HG02885 (cell line): ENCODE measurements around the gene ETF1.
"Not testable (repeated sequence)": the region's sequence is repeated elsewhere in the genome, so short reads cannot be mapped to it uniquely, and the experiment has no call there.

Source experiments
- ATAC-seq: cut with Tn5 transposase; IDR thresholded peaks from one replicate; pipeline ENCODE4 v1.9.1; 2021; ENCODE audit warnings: mild to moderate bottlenecking; ENCODE audit not compliant: unreplicated experiment, poor library complexity

ETF1 gene

GRCh38 chr5:138492560-138493045 is 50.4 kb downstream of the ETF1 start:
- no peak for ATAC-seq

DNA sequence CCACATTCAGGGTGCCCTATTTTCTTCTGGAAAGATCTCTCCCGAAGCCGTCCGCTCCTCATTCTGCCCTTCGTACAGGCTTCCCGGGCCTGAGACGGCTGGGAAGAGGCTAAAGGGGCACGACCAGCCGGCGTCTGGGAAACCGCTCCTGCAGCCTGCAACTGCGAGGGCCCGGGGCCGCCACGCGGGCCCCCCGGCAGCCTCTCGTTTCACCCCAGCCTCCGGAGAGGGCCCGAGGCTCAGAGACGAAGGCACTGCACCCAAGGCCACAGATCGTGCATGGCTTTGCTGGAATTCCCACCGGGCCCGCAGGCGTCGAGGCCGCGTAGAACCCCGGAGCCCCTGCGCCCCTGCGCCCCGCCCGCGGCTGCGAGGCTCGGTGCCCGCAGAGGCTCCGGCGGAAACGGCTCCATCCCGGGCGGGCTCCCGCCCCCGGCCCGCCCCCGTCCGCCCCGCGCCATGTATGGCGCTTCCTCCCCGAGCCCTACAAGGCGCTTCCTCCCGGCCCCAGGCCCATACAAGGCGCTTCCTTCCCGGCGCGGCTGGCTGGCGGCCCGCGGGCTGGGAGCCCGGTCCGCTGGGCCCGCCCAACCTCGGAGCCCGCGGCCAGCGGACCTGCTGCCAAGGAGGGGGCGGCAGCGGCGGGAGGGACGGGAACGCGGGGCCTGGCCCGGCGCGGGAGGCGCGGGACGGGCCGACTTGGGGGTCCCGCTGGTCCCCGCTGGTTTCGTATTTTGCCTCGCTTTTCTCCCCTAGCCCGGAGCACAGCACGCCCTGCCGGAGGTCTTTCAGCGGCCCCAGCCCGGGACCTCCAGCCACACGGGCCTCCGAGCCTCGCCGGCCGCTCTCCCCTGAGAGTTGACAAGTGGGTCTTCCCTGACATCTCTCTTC is 51.1 kb downstream of the ETF1 start:
- ATAC-seq, result peak; percentile 99

GRCh38 chr5:138491284-138491648 is 51.8 kb downstream of the ETF1 start:
- no peak for ATAC-seq

GRCh38 chr5:138490648-138491283 is 52.3 kb downstream of the ETF1 start:
- ATAC-seq, result no peak

DNA sequence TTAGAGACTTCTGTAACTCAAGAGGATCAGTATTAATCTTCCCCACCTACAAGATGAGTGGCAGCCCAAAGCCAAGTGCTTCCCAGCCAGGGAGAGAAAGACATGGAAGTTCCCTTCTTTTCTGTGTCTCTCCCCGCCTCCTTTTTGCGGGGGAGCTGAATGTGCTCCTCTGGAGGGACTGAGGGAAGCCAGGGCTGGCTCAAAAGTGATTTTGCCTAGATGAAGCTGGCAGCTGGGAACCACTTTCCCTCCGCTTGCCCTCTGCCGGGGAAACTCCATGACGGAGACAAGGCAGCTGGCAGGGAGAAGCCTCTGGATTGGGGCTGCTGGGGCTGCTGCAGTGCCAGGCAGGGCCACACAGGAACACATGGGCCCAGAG is 53.4 kb downstream of the ETF1 start:
- ATAC-seq, result no peak

DNA sequence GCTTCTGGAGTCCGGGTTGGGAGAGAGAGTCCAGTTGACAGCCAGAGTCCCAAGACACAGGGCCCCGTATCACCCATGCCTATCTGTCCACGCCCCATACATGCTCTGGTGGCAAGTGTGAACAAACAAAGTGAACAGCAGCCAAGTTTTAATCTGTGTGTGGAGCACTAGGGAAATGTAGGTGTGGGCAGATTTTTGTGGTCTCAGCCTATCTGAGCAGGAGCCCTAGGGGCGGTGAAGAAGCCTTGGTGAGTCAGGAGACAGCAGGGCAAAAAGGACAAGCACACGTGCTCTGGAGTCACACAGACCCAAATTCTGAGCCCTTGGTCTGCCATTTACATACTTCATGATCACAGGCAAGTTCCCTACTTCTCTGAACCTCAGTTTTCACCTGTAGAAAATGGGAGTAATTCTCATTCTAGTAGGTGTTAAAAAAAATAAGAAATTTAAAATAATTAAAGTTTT is 54.5 kb downstream of the ETF1 start:
- no peak for ATAC-seq

DNA sequence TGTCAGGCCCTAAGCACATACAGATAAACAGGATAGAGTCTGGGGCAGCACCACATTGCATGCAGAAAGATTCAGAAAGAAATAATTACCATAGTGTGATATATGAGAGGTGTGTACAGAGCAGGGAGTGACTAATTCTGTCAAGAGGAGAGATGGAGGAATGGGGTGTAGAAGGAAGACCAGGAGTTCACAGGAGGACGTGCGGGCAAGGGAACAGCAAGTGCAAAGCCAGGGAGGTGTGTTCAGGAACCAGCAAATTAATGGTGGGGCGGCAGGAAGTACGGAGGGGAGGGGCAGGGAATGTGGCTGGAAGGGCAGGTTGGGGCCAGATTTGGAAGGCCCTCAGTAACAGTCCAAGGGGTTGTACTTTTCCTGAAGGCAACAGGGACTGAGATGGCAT is 60.4 kb downstream of the ETF1 start:
- no peak for ATAC-seq

GRCh38 chr5:138476918-138477317 is 66.1 kb downstream of the ETF1 start:
- no peak for ATAC-seq

DNA sequence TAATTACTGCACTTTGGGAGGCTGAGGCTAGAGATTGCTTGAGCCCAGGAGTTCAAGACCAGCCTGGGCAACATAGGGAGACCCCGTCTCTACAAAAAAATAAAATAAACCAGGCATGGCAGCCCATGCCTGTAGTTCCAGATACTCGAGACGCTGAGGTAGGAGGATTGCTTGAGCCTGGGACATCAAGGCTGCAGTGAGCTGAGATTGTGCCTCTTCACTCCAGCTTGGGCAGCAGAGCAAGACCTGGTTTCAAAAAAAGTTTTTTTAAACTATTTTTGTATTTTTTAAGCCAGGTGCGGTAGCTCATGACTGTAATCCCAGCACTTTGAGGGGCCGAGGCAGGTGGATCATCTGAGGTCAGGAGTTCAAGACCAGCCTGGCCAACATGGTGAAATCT is 69.9 kb downstream of the ETF1 start:
- not testable (repeated sequence) for ATAC-seq

- no peak for ATAC-seq
These were observed 70.7 kb downstream of the ETF1 start for GRCh38 chr5:138472353-138472752.

- ATAC-seq, result no peak
These were observed 72.0 kb downstream of the ETF1 start for GRCh38 chr5:138471052-138471361.

- no peak for ATAC-seq
These were observed 72.5 kb downstream of the ETF1 start for GRCh38 chr5:138470322-138471051.

DNA sequence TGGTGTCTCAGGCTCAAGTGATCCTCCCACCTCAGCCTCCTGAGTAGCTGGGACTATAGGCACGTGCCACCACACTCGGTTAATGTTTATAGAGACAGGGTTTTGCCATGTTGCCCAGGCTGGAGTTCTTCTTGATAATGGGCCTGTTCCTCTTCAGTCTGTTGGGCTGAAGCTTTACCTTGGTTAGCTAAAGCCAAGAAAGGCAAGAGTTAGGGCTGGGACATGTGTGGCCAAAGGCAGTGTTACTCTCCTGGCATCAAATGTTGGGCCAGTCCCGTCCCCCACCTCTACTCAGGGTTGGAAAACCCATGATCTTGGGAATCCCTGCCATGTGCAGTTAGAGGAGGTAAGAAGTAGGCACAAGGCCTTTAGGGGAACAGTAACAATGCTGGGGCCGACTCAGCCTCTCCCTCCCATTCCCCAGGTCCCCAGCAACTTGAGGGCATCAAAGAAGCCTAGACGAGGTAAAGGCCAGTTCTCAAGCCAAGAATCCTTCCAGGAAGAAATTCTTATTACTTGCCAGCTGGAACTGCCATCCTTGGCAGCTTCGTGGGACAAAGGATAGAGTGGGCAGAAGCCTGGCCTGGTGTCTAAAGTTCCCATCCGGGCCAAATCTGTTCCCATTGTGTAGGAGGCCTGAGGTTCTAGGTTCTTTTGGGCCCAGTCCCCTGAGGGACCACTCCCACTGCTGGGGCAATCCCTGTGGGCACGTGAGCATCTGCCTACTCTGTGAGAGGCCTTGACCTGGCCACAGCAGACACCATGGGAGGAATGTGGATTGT is 73.3 kb downstream of the ETF1 start:
- ATAC-seq, result no peak

GRCh38 chr5:138468966-138469539 is 74.0 kb downstream of the ETF1 start:
- no peak for ATAC-seq

DNA sequence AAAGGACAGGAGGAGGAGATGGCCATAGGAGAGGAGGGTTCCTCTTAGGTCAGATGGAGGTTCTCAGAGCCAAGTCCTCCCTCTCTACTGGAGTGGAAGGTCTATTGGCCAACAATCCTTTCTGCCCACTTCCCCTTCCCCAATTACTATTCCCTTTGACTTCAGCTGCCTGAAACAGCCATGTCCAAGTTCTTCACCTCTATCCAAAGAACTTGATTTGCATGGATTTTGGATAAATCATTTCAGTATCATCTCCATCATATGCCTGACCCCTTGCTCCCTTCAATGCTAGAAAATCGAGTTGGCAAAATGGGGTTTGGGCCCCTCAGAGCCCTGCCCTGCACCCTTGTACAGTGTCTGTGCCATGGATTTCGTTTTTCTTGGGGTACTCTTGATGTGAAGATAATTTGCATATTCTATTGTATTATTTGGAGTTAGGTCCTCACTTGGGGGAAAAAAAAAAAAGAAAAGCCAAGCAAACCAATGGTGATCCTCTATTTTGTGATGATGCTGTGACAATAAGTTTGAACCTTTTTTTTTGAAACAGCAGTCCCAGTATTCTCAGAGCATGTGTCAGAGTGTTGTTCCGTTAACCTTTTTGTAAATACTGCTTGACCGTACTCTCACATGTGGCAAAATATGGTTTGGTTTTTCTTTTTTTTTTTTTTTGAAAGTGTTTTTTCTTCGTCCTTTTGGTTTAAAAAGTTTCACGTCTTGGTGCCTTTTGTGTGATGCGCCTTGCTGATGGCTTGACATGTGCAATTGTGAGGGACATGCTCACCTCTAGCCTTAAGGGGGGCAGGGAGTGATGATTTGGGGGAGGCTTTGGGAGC is 74.7 kb downstream of the ETF1 start:
- no peak for ATAC-seq

DNA sequence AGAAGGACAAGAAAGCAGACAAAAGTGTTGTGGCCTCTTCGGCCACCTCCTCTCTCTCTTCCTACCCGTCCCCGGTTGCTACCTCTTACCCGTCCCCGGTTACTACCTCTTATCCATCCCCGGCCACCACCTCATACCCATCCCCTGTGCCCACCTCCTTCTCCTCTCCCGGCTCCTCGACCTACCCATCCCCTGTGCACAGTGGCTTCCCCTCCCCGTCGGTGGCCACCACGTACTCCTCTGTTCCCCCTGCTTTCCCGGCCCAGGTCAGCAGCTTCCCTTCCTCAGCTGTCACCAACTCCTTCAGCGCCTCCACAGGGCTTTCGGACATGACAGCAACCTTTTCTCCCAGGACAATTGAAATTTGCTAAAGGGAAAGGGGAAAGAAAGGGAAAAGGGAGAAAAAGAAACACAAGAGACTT is 75.3 kb downstream of the ETF1 start:
- ATAC-seq, result no peak

DNA sequence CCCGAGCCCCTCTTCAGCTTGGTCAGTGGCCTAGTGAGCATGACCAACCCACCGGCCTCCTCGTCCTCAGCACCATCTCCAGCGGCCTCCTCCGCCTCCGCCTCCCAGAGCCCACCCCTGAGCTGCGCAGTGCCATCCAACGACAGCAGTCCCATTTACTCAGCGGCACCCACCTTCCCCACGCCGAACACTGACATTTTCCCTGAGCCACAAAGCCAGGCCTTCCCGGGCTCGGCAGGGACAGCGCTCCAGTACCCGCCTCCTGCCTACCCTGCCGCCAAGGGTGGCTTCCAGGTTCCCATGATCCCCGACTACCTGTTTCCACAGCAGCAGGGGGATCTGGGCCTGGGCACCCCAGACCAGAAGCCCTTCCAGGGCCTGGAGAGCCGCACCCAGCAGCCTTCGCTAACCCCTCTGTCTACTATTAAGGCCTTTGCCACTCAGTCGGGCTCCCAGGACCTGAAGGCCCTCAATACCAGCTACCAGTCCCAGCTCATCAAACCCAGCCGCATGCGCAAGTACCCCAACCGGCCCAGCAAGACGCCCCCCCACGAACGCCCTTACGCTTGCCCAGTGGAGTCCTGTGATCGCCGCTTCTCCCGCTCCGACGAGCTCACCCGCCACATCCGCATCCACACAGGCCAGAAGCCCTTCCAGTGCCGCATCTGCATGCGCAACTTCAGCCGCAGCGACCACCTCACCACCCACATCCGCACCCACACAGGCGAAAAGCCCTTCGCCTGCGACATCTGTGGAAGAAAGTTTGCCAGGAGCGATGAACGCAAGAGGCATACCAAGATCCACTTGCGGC is 75.9 kb downstream of the ETF1 start:
- no peak for ATAC-seq

- no peak for ATAC-seq
These were observed 76.7 kb downstream of the ETF1 start for GRCh38 chr5:138466125-138466899.
